ENCODE measurements around the gene KSR2. TPM values are rescaled to one million over a fixed set of nuclear protein-coding genes. Genes with fewer than 3 reads are reported as not detected.

Gene KSR2
- total and polyA plus RNA-seq, 2 of the 4 experiments (the other 2 are of a cell fraction) = not detected

GRCh38 chr12:117671734-117672133 lies 297.1 kb downstream of the KSR2 start:
- CTCF ChIA-PET = interaction anchor here (0.6 kb wide), 1 partner anchor 50 kb away, joined by 4 read pairs; no protein-coding TSS in a partner anchor
- H2BK15ac ChIP-seq (ENCODE audit: low read depth, low read length) = no peak overlapping the region
- no peaks in the 10 kb centered on the region for H4K20me1 ChIP-seq (ENCODE audit: insufficient read depth, low read length)
- H3K9ac ChIP-seq (ENCODE audit: low read depth, low read length) = no peak overlapping the region
- no peak overlapping the region for H2AFZ ChIP-seq (replicated peaks; ENCODE audit: low read length, poor library complexity)
- H3K23ac ChIP-seq (ENCODE audit: low read depth, low read length) = no peak overlapping the region
- no peak overlapping the region for H2AK5ac ChIP-seq (ENCODE audit: low read depth, low read length)
- no peak overlapping the region for H2BK120ac ChIP-seq (ENCODE audit: low read depth, low read length)
- dilution Hi-C loops (cut with HindIII; ENCODE audit: low sequenced_read_pairs, unreplicated experiment) = no loop called here
- TF ChIP-seq MXI1 (IDR thresholded peaks at IDR 0.05; ENCODE audit: borderline replicate concordance, low read depth, low read length) = no peak
- TF ChIP-seq RAD21 (IDR thresholded peaks at IDR 0.05; ENCODE audit: low read length) = no peak
- TF ChIP-seq RCOR1 (IDR thresholded peaks at IDR 0.05; ENCODE audit: insufficient replicate concordance, low read length) = no peak
- TF ChIP-seq FOS (IDR thresholded peaks at IDR 0.05; ENCODE audit: low read depth, low read length) = no peak
- TF ChIP-seq POLR2A (IDR thresholded peaks at IDR 0.05; ENCODE audit: low read depth, low read length) = no peak
- POLR2A ChIA-PET (ENCODE audit: unreplicated experiment) = no interaction called here
- H2BK20ac ChIP-seq (ENCODE audit: low read depth, low read length) = no peak overlapping the region
- no peaks in the 10 kb centered on the region for H3K79me1 ChIP-seq (ENCODE audit: low read depth in 1 of 2, low read length in 2 of 2)
- H3K9me3 ChIP-seq (ENCODE audit: control insufficient read depth, insufficient read depth, low read length) = peaks cover 37% of the 10 kb centered on the region
- no peak overlapping the region for H2AK9ac ChIP-seq (replicated peaks; ENCODE audit: low read depth, low read length, poor library complexity)
- no peaks in the 10 kb centered on the region for H3K36me3 ChIP-seq (ENCODE audit: control insufficient read depth, insufficient read depth, low read length)
- no peak overlapping the region for H2BK5ac ChIP-seq (ENCODE audit: low read depth, low read length, poor library complexity, severe bottlenecking)
- H3K4ac ChIP-seq (ENCODE audit: low read depth, low read length) = no peak overlapping the region
- no TSS peak for BruUV-seq (replicated peaks)
- no peak overlapping the region for H4K91ac ChIP-seq (ENCODE audit: insufficient read depth, low read depth, low read length)
- no peak overlapping the region for H3K56ac ChIP-seq (ENCODE audit: extremely low read depth, insufficient read depth, low read length)
- H3K18ac ChIP-seq (ENCODE audit: low read depth, low read length) = no peak overlapping the region
- H3K14ac ChIP-seq (replicated peaks; ENCODE audit: low read depth, low read length) = no peak overlapping the region
- DNase-seq (no peak), ATAC-seq (ENCODE audit: low read depth) (no peak)
- no CpG with 5 or more reads among the region's 8 CpGs for WGBS, 2 experiments (ENCODE audit: extremely low coverage in 2 of 2, insufficient read length in 1 of 2)
- H3K27ac ChIP-seq (ENCODE audit: insufficient read depth, low read length) = no peak overlapping the region
- intact Hi-C loops (cut with micrococcal nuclease) = no loop called here
- no peak overlapping the region for H4K5ac ChIP-seq (ENCODE audit: low read depth, low read length)
- H3K9me1 ChIP-seq (ENCODE audit: insufficient read depth, low read length) = no peaks in the 10 kb centered on the region
- no peak overlapping the region for H4K8ac ChIP-seq (ENCODE audit: low read depth in 2 of 2, low read length in 2 of 2)
- H3K27me3 ChIP-seq (ENCODE audit: control insufficient read depth, insufficient read depth, low read length) = no peaks in the 10 kb centered on the region
- no peak overlapping the region for H3K4me3 ChIP-seq (ENCODE audit: insufficient read depth, low read depth, low read length)
- in situ Hi-C loops (cut with MboI; ENCODE audit: low sequenced_read_pairs) = no loop called here
- H3K4me1 ChIP-seq (ENCODE audit: control insufficient read depth, insufficient read depth, low read length) = no peaks in the 10 kb centered on the region
- H3K4me2 ChIP-seq (ENCODE audit: low read depth, low read length) = no peak overlapping the region

Measured in IMR-90 (cell line).